AG04450 (cell line): ENCODE measurements around the gene OGG1. TPM values are rescaled to one million over a fixed set of nuclear protein-coding genes. Genes with fewer than 3 reads are reported as not detected.

Experiments used
- CTCF ChIA-PET: fragments of 300-600, 350-600 bp; formaldehyde crosslinking; extraction: SDS; loops from one replicate; lab custom pipeline; 2022; ENCODE audit warnings: antibody characterized with exemption, inconsistent platforms; lab: Charles Lee
- POLR2A ChIA-PET: fragments of 350-600 bp; formaldehyde crosslinking; extraction: SDS; loops from one replicate; lab custom pipeline; 2021; ENCODE audit warnings: antibody characterized with exemption, inconsistent platforms; lab: Yijun Ruan, JAX
- DNase-seq: peaks from one replicate; pipeline ENCODE4 v3.0.0-alpha.2; 2011; ENCODE audit warnings: low read depth, low spot score
- H3K27ac ChIP-seq: one replicate; pipeline ENCODE4 v1.5.1; 2012; ENCODE audit warnings: low read depth, low read length, control low read depth
- H3K27me3 ChIP-seq: one replicate; pipeline ENCODE4 v1.6.0; 2012; ENCODE audit warnings: low read length; ENCODE audit not compliant: control insufficient read depth, insufficient read depth
- H3K4me3 ChIP-seq: 2 replicates; pipeline ENCODE4 v1.5.1; 2011; ENCODE audit warnings: mild to moderate bottlenecking, low read depth, low read length, control low read depth
- H3K9me3 ChIP-seq: 2 replicates; pipeline ENCODE4 v1.5.1; 2012; ENCODE audit warnings: low read length; ENCODE audit not compliant: control insufficient read depth, insufficient read depth
- polyA plus RNA-seq: library from polyadenylated mRNA; depleted of rRNA; stranded (reverse); fragments of >200 nt; gene quantifications from 2 replicates; pipeline ENCODE4 v1.2.3, GENCODE V29; 2011
- TF ChIP-seq, protein P1 (sequence below): IDR thresholded peaks from 2 replicates; pipeline ENCODE4 v1.5.1; 2011; ENCODE audit warnings: low read depth, low read length, control low read depth, inconsistent platforms

The OGG1 gene
- polyA plus RNA-seq, 1 experiment: 23.5 TPM

DNA sequence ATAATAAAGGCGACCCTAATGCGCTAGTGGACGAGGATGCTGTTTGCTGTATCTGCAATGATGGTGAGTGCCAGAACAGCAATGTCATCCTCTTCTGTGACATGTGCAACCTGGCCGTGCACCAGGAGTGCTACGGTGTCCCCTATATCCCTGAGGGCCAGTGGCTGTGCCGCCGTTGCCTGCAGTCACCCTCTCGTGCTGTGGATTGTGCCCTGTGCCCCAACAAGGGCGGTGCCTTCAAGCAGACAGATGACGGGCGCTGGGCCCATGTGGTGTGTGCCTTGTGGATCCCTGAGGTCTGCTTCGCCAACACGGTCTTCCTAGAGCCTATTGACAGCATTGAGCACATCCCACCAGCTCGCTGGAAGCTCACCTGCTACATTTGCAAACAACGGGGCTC lies 10.6 kb upstream of the OGG1 start:
- no peak for DNase-seq
- TF ChIP-seq, protein P1, sequence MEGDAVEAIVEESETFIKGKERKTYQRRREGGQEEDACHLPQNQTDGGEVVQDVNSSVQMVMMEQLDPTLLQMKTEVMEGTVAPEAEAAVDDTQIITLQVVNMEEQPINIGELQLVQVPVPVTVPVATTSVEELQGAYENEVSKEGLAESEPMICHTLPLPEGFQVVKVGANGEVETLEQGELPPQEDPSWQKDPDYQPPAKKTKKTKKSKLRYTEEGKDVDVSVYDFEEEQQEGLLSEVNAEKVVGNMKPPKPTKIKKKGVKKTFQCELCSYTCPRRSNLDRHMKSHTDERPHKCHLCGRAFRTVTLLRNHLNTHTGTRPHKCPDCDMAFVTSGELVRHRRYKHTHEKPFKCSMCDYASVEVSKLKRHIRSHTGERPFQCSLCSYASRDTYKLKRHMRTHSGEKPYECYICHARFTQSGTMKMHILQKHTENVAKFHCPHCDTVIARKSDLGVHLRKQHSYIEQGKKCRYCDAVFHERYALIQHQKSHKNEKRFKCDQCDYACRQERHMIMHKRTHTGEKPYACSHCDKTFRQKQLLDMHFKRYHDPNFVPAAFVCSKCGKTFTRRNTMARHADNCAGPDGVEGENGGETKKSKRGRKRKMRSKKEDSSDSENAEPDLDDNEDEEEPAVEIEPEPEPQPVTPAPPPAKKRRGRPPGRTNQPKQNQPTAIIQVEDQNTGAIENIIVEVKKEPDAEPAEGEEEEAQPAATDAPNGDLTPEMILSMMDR: no peak
- Histone ChIP-seq H3K27me3 (no peaks in the 10 kb centered on the region), H3K27ac (no peak overlapping the region), H3K9me3 (no peaks in the 10 kb centered on the region), H3K4me3 (no peak overlapping the region)
- POLR2A ChIA-PET: interaction anchor here (0.5 kb wide), 1 partner anchor 58 kb away, joined by 7 read pairs; no protein-coding TSS in a partner anchor
- CTCF ChIA-PET: no interaction called here

DNA sequence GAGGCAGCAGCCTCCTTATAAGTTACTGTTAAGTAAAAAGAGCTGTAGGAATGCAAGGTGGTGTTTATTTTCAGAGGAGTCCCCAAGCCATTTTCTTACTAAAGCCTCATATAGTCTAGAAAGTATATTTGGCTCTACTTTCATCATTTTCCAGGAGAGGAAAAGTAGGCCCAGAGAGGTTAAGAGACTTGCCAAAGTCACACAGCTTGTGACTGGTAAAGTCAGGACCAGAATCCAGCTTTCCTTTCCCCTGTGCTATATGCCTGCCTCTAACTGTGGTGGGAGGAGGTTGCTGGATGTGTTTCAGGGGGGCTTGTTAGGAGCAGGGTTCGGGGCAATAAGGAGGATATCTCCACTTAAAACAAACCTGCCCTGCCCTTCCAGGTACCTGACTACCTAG lies 7.2 kb upstream of the OGG1 start:
- ChIA-PET CTCF (interaction anchor here (1.1 kb wide), 1 partner anchor 27 kb away, joined by 3 read pairs; no protein-coding TSS in a partner anchor), POLR2A (no interaction called here)
- H3K27me3 ChIP-seq: no peaks in the 10 kb centered on the region
- H3K9me3 ChIP-seq: no peaks in the 10 kb centered on the region
- TF ChIP-seq, protein P1: no peak
- H3K27ac ChIP-seq: no peak overlapping the region
- no peak overlapping the region for H3K4me3 ChIP-seq
- DNase-seq: no peak

DNA sequence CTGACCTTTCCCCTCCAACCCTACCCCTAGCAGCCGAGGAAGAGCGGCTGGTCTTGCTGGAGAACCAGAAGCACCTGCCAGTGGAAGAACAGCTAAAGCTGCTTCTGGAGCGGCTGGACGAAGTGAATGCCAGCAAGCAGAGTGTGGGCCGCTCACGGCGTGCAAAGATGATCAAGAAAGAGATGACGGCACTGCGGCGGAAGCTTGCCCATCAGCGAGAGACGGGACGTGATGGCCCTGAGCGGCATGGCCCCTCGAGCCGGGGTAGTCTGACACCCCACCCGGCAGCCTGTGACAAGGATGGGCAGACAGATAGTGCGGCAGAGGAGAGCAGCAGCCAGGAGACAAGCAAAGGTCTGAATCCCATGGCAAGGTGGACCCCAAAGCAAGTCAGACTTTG lies 6.2 kb upstream of the OGG1 start:
- ChIA-PET CTCF (no interaction called here), POLR2A (no interaction called here)
- DNase-seq: no peak
- H3K4me3 ChIP-seq: no peak overlapping the region
- no peaks in the 10 kb centered on the region for H3K27me3 ChIP-seq
- H3K9me3 ChIP-seq: no peaks in the 10 kb centered on the region
- no peak overlapping the region for H3K27ac ChIP-seq
- TF ChIP-seq, protein P1: no peak

DNA sequence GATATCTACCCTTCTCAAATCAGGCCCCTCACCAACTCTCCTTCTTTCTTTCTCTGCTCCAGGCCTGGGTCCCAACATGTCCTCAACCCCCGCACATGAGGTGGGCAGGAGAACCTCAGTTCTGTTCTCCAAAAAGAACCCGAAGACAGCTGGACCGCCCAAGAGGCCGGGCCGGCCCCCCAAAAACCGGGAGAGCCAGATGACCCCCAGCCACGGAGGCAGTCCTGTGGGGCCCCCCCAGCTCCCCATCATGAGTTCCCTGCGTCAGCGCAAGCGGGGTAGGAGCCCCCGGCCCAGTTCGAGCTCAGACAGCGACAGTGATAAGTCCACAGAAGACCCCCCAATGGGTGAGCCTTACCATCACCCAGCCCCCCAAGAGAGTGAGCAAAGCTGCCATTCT lies 5.6 kb upstream of the OGG1 start:
- TF ChIP-seq, protein P1: no peak
- H3K9me3 ChIP-seq: no peaks in the 10 kb centered on the region
- ChIA-PET CTCF (no interaction called here), POLR2A (interaction anchor here (0.6 kb wide), 1 partner anchor 13 kb away, joined by 3 read pairs; the partner anchor contains the start of gene BRPF1)
- no peak overlapping the region for H3K4me3 ChIP-seq
- H3K27me3 ChIP-seq: no peaks in the 10 kb centered on the region
- no peak for DNase-seq
- no peak overlapping the region for H3K27ac ChIP-seq

DNA sequence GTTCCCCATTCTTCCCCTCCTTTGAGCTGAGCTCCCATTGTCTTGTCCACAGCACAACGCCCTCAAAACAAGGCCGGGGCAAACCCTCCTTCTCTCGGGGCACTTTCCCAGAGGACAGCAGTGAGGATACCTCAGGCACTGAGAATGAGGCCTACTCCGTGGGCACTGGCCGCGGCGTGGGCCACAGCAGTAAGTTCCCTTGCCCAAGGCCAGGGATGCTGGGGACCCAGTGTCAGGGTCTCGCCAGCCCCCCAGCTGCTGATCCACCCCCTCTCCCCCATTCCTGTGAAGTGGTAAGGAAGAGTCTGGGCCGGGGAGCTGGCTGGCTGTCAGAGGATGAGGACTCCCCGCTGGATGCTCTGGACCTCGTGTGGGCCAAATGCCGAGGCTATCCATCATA lies 4.2 kb upstream of the OGG1 start:
- no peak for DNase-seq
- TF ChIP-seq, protein P1: no peak
- no peaks in the 10 kb centered on the region for H3K9me3 ChIP-seq
- H3K27me3 ChIP-seq: no peaks in the 10 kb centered on the region
- POLR2A ChIA-PET: no interaction called here
- H3K4me3 ChIP-seq: no peak overlapping the region
- CTCF ChIA-PET: no interaction called here
- no peak overlapping the region for H3K27ac ChIP-seq
